ENCODE measurements around the gene NPAS2.

NPAS2 gene

GRCh38 chr2:100818003-100818605 is 1.8 kb upstream of the NPAS2 start:
- Histone ChIP-seq H3K36me3 (no peaks in the 10 kb centered on the region), H3K9me3 (no peaks in the 10 kb centered on the region), H3K4me3 (peak overlapping the region; percentile 64 to 91), H3K27ac (peak overlapping the region; percentile 89), H3K27me3 (no peaks in the 10 kb centered on the region), H3K4me1 (peaks cover 0 to 52% (median 18%) of the 10 kb centered on the region in 4 donors)
- no peak for DNase-seq
- intact Hi-C loops (cut with DNase I; ENCODE audit: low total_unique reads): loop anchor here (5.0 kb wide), 1 partner anchor 159 kb away; no protein-coding TSS in a partner anchor
- TF ChIP-seq CTCF (IDR thresholded peaks at IDR 0.05): no peak

DNA sequence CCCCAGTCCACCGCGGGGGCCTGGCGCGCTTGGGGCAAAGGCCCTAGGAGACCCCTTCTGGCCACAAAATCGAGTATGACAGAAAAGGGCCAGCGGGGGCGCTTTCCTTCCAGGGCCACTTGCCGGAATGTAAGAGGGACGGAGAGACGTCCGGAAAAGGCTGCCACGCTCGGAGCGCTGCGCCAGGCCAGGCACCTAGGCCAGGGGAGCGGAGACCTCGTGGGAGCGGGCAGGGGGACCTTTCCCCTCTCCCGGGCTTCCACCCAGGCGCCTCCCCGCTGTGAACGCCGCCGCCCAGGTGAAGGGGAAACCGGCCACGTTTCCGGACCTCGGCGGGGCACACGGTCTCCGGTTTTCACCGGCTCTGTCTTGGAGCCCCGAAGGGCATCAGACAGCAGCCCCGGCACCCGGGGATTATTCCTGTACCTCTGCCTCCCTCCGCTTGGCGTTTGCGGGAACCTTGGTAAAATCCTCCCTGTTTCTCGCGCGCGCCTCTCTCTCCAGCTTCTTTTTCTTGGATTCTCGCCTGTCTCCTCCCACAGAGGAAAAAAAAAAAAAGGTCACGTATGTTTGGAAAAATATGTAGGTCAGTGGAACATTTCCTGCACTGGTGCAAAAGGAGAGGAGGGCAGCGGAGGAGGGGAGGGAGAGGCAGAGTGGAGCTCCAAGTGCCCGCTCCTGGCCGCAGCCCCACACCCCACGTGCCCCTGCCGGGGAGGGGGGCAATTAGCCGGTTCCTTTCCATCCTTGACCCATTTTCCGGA is 1.2 kb upstream of the NPAS2 start:
- peaks cover 0 to 45% (median 17%) of the 10 kb centered on the region in 4 donors for H3K4me1 ChIP-seq
- peak overlapping the region; percentile 64 to 91 for H3K4me3 ChIP-seq
- no peaks in the 10 kb centered on the region for H3K9me3 ChIP-seq
- DNase-seq: peak in 1 of 2 donors; percentile 89
- peak; percentile 6 to 11 for TF ChIP-seq CTCF (IDR thresholded peaks at IDR 0.05)
- no peaks in the 10 kb centered on the region for H3K27me3 ChIP-seq
- H3K36me3 ChIP-seq: no peaks in the 10 kb centered on the region
- peak overlapping the region; percentile 89 for H3K27ac ChIP-seq
- intact Hi-C loops (cut with DNase I; ENCODE audit: low total_unique reads): loop anchor here (5.0 kb wide), 1 partner anchor 159 kb away; no protein-coding TSS in a partner anchor

DNA sequence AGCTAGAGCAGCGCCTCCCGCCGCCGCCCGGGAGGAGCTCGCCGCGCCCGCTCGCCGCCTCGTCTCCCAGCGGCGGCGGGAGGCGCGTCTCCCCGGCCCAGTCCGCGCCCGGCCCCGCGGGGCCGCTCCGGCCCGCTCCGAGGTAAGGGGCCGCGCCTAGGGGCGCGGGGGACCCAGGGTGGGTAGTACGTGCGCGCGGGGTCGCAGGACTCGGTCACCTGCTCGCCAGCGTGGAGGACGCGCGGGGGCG is 259 bp downstream of the NPAS2 start:
- H3K27ac ChIP-seq: peak overlapping the region; percentile 54 to 89
- intact Hi-C loops (cut with DNase I; ENCODE audit: low total_unique reads): no loop called here
- DNase-seq: no peak
- no peaks in the 10 kb centered on the region for H3K36me3 ChIP-seq
- no peaks in the 10 kb centered on the region for H3K9me3 ChIP-seq
- no peaks in the 10 kb centered on the region for H3K27me3 ChIP-seq
- H3K4me3 ChIP-seq: peak overlapping the region; percentile 64 to 91
- TF ChIP-seq CTCF (IDR thresholded peaks at IDR 0.05): peak in 1 of 2 experiments; percentile 6
- peaks cover 0 to 38% (median 15%) of the 10 kb centered on the region in 4 donors for H3K4me1 ChIP-seq

GRCh38 chr2:100820523-100821254 is 750 bp downstream of the NPAS2 start:
- DNase-seq: no peak
- Histone ChIP-seq H3K27ac (peak overlapping the region; percentile 54 to 89), H3K9me3 (no peaks in the 10 kb centered on the region), H3K27me3 (no peaks in the 10 kb centered on the region), H3K4me3 (peak overlapping the region; percentile 64 to 91), H3K36me3 (no peaks in the 10 kb centered on the region), H3K4me1 (peaks cover 0 to 38% (median 15%) of the 10 kb centered on the region in 4 donors)
- TF ChIP-seq CTCF (IDR thresholded peaks at IDR 0.05): no peak
- intact Hi-C loops (cut with DNase I; ENCODE audit: low total_unique reads): no loop called here

- H3K36me3 ChIP-seq: no peaks in the 10 kb centered on the region
- H3K4me1 ChIP-seq: peaks cover 0 to 38% (median 15%) of the 10 kb centered on the region in 4 donors
- H3K9me3 ChIP-seq: no peaks in the 10 kb centered on the region
- no peak for TF ChIP-seq CTCF (IDR thresholded peaks at IDR 0.05)
- H3K4me3 ChIP-seq: peak overlapping the region; percentile 64 to 91
- intact Hi-C loops (cut with DNase I; ENCODE audit: low total_unique reads): no loop called here
- no peak for DNase-seq
- H3K27me3 ChIP-seq: no peaks in the 10 kb centered on the region
- peak overlapping the region in 1 of 2 donors; percentile 54 for H3K27ac ChIP-seq
Measured at GRCh38 chr2:100821255-100821910, 1.4 kb downstream of the NPAS2 start.

Data from tibial artery (tissue), 4 donors.